RPMI8226 (cell line): ENCODE data around the gene ARHGEF17.

Experiments used
- DNase-seq: peaks from one replicate; pipeline ENCODE4 v3.0.0-alpha.2; 2015

ARHGEF17 gene

GRCh38 chr11:73359930-73360742 is 52.1 kb downstream of the ARHGEF17 start:
- peak; percentile 84 for DNase-seq

GRCh38 chr11:73360743-73361369 is 52.8 kb downstream of the ARHGEF17 start:
- DNase-seq: no peak

GRCh38 chr11:73361953-73362776 is 54.1 kb downstream of the ARHGEF17 start:
- no peak for DNase-seq

GRCh38 chr11:73363147-73363546 is 55.1 kb downstream of the ARHGEF17 start:
- no peak for DNase-seq

- no peak for DNase-seq
Measured at GRCh38 chr11:73365352-73366264, 57.5 kb downstream of the ARHGEF17 start.

- no peak for DNase-seq
Measured at GRCh38 chr11:73366265-73366610, 58.2 kb downstream of the ARHGEF17 start.

- DNase-seq: no peak
Measured at GRCh38 chr11:73366953-73367352, 58.9 kb downstream of the ARHGEF17 start.

GRCh38 chr11:73367482-73368024 is 59.5 kb downstream of the ARHGEF17 start:
- DNase-seq: no peak

- DNase-seq: peak; percentile 90
Measured at GRCh38 chr11:73372375-73372993, 64.4 kb downstream of the ARHGEF17 start.

- no peak for DNase-seq
Measured at GRCh38 chr11:73374151-73374550, 66.1 kb downstream of the ARHGEF17 start.

- no peak for DNase-seq
Measured at GRCh38 chr11:73375830-73376159, 67.7 kb downstream of the ARHGEF17 start.

GRCh38 chr11:73376160-73376802 is 68.2 kb downstream of the ARHGEF17 start, which contains the start of gene RELT:
RELT (plus strand) TSS chr11:73376399; CDS start chr11:73389137, 12,738 bp downstream.
- peak; percentile 98 for DNase-seq

- peak; percentile 80 for DNase-seq
Measured at GRCh38 chr11:73376803-73377629, 68.9 kb downstream of the ARHGEF17 start.

GRCh38 chr11:73379189-73379880 is 71.3 kb downstream of the ARHGEF17 start:
- no peak for DNase-seq

- DNase-seq: no peak
Measured at GRCh38 chr11:73380331-73380730, 72.3 kb downstream of the ARHGEF17 start.

GRCh38 chr11:73380897-73381410 is 72.9 kb downstream of the ARHGEF17 start:
- no peak for DNase-seq

- DNase-seq: no peak
Measured at GRCh38 chr11:73381589-73381988, 73.5 kb downstream of the ARHGEF17 start.

- DNase-seq: no peak
Measured at GRCh38 chr11:73382183-73382582, 74.1 kb downstream of the ARHGEF17 start.

- no peak for DNase-seq
Measured at GRCh38 chr11:73382747-73383146, 74.7 kb downstream of the ARHGEF17 start.
